HG03060 (cell line): ENCODE results near the gene RALY.

Experiments
- ATAC-seq: cut with Tn5 transposase; IDR thresholded peaks from one replicate; pipeline ENCODE4 v1.9.1; 2021; ENCODE audit warnings: low read depth, moderate number of reproducible peaks; ENCODE audit not compliant: unreplicated experiment

The RALY gene

DNA sequence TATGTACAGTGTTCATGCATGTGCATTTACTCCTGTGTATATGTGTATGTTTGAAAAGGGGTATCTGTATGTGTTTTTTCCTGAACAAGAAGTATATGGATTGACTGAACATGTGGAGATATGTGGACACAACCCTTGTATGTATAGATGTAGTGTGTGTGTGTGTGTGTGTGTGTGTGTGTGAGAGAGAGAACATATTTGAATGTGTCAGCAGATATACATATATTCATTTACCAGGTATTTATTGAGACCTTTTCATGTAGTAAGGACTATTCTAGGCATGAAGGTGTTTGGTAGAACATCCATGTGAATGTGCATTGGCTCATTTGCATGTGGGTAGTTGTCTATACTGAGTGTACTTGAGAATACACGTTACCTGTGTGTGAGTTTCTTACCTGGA, 79.1 kb downstream of the RALY start:
- no peak for ATAC-seq

DNA sequence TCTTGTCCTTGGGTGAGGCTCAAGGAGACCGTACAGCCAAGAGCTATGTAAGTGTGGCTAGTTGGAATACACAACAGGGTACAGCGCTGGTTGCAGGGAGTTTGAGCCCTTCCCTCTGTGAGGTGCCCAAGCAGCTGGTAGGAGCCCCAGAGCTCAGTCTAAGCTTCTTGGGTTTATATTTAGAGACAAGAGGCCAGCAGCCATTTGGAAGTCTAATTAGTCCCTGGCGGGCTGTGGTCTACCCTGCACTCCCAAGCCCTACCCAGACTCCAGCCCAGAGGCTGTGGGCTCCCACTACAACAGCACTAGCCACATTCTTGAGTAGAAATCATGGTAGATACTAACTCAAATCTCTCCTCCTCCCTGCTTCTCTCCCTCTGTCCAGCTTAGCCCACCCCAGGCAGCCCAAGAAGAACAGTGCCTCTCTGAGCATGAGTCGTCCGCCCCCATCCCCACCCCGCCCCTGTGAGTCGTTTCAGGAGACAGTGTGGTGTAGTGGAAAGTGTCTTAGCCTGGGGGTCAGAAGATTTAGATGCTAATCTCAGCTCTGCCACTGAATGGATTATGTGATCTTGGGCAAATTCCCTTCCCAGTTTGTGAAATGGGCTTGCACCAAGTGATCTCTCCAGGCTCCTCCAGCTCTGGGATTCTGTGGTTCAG, 80.5 kb downstream of the RALY start:
- ATAC-seq = no peak

DNA sequence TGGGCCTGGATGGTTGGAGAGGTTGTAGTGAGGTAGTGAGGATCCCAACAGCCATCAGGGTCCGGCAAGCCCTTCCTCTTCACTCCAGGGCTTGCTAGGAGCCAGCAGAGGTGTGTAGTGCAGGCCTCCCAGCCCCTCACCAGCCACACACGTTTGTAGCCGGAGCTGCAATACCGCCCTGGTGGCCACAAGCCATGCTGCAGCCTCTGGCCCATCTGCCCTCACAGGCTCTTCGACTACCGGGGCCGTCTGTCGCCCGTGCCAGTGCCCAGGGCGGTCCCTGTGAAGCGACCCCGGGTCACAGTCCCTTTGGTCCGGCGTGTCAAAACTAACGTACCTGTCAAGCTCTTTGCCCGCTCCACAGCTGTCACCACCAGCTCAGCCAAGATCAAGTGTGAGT, 81.9 kb downstream of the RALY start:
- ATAC-seq = no peak

DNA sequence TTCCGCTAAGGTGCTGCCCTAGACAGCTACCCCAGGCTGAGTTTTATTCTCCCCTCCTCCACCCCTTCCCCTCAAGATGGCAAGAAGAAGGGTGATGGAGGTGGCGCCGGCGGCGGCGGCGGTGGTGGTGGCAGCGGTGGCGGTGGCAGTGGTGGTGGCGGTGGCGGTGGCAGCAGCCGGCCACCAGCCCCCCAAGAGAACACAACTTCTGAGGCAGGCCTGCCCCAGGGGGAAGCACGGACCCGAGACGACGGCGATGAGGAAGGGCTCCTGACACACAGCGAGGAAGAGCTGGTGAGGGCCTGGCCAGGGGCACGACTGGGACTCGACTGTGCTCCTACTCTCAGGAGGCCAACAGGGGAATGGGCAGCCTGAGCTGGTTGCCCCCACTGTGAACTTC, 83.2 kb downstream of the RALY start:
- ATAC-seq = no peak

DNA sequence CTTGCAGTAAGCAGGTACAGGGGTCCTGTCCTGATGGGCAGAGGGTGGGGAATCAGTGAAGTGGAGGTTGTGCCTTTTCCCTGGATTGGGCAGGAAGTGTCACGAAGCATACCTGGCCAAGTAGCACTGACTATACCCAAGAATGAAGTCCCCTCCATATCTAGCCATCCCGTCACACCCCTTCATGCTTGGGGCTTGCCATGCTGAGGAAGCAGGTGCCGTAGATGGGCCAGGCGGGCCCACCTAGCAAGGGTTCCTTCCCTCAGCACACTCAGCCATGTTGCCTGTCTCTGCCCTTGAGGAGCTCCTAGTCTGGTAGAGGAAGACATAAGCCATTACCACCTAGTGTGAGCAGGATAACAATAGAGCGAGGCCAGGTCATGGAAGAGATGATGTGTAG, 84.8 kb downstream of the RALY start:
- ATAC-seq = no peak

DNA sequence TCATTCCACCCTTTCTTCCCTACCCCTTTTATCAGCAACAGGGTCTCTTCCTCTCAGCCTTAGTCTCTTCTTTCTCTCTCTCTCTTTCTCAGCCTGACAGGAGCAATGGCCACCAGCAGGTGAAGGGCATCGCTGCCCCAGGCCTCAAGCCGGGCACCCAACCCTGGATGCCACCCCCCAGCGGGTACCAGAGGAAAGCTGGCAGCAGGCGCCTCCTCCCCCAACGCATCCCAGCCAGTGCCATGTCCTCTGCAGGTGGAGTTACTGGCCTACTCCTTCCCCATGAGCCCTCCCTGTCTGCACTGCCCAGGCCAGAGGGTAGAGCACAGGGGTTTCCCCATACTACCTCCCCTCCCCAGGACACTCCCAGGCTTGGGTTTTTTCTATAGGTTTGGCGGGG, 86.1 kb downstream of the RALY start:
- no peak for ATAC-seq

DNA sequence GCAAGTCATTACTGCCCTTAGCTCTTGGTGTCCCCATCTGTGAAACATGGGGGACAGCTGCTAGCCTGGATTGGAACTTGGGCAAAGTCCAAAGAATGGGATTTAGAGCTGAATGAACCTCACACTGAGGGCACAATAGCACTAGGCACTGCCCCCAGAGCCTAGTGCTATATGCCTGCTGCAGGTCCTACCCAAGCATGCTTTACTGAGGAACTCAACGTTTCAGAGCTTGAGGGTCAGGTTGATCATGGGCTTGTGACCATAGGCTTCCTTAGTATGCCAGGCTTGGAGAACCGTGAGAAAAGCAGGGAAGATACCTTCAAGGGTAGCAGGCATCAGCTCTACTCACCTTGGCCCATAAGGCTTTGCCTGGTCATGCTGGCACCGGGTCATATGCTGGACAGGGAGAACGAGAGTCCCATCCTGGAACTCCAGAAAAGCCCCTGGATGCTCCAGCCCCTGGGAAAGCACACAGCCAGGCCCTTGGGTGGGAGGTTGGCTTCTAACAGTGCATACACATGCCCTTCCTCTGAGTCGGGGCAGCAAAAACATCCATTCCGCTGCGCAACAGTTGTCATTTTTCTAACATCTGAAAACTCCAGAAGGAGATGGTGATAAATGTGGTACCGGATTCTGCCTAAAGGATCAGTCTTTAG, 88.6 kb downstream of the RALY start:
- ATAC-seq = no peak

DNA sequence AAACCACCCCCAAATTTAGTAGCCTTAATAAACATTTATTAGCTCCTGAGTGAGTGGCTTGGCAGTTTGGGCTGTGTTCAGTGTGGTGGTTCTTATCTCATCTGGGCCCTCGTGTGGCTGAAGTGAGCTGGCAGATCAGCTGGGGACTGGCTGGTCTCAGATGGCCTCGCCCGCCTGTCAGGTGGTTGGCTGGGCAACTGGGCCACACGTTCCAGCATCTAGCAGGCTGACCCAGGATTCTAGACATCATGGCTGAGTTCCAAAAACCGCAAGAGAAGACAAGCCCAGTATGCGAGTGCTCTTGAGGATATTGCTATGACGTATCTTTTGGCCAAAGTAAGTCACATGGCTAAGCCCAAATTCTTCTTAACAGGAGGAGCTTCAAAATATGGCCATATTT, 89.4 kb downstream of the RALY start:
- ATAC-seq = no peak

DNA sequence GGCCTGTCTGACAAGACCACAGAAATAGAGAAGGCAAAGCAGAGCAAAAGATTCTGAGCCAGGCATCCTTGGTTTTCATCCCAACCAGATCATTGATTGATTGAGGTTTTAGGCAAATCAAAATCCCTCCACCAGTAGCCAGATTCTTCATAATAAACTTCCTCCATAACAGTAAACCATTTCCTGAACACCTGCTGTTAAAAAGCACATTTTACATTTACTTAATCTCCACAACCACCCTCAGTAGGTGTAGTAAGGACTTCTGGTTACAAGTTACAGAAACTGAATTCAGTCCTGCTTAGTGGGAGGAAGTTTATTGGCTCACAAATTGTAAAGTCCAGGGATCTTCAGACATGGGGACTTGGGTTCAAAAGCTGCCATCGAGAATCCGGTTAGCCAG, 90.1 kb downstream of the RALY start:
- no peak for ATAC-seq

DNA sequence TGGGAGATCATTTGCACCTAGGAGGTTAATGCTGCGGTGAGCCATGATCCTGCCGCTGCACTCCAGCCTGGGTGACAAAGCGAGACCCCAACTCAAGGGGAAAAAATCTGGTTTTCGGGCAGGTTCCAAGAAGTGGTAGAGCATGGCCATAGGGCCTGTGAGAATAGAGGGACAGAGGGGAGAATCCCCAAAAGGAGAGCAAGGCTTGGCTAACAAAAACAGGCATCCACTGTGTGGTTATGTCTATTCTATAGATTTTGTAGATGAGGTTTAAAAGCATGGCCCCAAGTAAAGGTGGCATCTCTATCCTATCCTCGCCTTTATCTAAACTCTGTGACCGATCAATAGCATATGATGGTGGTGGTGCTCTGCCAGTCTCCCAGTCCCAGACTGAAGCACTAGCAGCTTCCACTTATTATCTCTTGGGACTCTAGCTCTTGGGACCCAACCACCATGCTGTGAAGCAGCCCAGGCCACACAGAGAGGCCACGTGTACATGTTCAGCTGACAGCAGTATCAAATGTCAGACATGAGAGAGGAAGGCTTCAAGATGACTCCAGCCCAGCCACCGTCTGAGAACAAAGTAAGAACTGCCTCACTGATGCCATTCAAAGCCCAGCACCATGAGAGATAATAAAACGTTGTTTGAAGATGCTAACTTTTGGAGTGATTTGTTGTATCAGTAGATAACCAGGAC, 90.7 kb downstream of the RALY start:
- no peak for ATAC-seq

DNA sequence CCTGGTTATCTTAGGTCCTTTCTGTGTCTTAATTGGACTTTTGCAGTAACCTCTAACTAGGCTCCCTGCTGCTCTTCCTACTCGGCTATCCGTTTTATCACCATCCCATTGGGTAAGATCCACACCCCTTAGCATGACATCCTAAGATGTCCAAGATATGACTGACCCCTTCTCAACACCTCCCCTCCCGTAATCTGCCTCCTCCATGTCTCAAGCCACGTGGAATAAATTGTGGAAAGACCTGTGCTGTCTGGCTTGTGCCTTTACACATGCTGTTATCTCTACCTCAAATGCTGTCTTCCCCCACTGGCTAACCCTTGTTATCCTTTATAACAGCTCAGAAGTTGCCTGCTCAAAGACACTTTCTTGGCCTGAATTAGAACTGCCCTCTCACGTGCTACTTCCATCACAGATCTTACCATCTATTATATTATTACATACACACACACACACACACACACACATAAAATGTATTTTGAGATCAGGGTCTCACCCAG, 91.9 kb downstream of the RALY start:
- ATAC-seq = no peak

DNA sequence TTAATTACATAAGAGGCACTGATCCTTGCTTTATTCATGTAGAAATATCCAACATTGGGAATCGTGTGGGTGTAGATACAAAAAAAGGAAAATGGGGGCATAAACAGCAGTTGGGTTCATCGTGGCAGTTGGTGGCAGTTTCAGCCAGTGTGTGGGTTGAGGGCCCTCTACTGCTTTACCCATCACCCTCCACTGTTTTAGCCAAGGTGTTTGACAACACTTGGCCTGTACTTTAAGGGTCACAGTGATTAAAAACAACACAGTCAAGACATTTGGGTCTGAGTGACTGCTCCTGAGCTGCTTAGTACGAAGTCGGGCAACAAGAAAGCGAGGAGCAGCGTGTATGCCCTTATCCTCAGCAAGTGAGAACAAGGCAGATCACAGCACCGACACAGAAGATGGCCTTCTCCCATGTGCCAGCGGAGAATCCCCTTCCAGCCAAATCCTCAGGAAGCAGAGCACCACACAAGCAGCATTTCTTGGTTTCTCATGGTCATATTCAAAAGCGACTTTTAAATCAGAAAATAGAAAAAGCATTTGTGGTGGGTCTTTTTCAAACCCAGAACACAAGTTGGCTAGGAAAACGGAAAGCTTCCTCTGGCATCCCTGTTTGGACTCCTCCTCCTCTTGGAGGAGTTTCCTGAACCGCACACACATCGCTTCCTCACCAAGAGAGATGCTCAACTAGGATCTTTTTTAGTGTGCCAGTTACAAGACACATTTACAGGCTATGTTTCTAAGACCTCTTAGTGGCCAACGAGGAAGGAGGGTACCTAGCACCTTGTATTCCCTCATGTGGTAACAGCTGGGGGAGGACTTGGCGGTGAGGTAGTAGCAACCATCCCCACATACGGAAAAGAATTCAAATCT, 94.8 kb downstream of the RALY start:
- ATAC-seq = no peak

DNA sequence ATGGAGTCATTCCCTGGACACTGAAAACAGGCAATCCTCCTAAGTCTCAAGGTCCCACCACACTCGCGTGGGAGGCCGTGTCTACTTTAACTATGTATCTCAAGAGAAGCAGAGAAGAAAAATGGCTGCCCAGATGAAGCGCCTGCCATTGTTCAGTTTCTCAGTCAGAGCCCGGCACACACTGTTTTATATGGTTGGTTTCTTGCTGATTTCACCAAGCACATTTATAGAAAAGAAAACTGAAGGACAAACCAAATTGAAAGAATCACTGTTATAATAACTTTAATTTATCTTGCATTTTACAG, 95.4 kb downstream of the RALY start:
- no peak for ATAC-seq

DNA sequence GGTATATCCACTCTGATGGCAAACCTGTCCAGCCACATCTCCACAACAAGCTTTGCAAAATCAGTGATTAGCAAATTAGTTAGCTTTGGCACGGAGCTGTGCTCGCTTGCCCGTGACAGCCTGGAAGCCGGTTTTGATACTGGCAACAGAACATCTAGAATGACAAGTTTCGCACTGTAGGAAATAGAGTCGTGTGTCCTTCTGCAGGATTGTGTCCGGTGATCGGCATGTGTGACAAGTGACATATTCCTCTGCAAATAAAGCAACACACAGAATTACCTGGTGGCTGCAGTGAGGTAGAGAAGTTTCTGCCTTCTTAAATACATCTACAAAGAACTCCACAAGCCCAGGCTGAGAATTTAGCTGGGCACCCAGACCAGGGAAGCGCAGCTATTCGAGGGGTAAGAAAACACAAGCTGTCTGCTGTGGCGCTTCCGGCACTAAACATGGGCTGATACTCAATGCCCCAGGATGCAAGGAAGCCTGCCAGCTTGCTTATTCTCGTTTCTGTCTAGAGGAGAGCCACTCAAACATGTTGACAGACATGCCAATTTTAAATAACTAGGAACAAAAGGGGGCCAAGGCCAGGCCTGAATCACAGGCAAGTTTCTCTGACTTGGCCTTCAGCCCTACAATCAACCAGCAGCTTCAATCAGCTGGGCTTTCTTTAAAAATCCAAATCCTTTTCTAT, 96.1 kb downstream of the RALY start:
- ATAC-seq = no peak

DNA sequence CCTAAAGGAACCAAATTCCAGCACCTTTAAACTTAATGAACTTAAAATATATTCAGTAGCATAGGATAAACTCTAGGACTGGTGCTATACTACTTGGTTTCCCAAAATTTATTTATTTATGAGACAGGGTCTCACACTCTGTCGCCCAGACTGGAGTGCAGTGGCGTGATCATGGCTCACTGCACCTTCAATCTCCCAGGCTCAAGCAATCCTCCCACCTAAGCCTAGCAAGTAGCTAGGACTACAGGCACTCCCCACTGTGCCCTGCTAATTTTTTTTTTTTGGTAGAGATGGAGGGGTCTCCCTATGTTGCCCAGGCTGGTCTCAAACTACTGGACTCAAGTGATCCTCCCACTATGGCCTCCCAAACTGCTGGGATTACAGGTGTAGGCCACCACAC, 96.9 kb downstream of the RALY start:
- no peak for ATAC-seq

DNA sequence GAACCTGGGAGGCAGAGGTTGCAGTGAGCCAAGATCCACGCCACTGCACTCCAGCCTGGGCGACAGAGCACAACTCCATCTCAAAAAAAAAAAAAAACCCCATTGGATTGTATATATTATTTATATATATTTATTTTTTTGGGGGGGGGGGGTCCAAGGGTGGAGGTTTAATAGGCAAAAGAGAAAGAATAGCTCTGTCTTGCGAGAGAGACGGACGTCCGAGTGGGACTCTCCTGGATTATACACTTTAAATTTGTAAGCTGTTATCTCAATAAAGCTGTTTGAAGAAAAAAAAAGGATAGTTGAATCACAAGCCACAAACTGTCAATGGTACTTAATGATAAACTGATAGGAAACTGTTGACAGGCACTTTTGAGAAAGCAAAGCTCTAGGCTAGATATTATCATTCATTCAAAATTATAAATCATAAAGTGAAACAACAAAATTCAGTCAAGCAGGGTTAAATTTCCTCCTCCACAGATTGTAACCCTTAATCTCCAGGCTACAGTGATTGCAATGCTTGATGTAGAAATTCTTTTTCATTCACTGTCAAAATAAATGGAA, 98.0 kb downstream of the RALY start:
- ATAC-seq = no peak

DNA sequence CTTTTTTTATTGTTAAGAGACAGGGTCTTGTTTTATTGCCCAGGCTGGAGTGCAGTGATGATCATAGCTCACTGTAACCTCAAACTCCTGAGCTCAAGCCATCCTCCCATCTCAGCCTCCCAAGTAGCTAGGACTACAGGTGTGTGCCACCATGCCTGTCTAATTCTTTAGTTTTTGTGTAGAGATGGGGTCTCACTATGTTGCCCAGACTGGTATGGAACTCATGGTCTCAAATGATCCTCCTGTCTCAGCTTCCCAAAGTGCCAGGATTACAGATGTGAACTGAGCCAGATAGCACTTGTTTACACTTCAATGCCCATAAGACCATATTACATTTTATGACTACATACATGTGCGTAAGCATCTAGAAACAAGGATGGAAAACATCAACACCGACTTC, 100.2 kb downstream of the RALY start:
- ATAC-seq = no peak

DNA sequence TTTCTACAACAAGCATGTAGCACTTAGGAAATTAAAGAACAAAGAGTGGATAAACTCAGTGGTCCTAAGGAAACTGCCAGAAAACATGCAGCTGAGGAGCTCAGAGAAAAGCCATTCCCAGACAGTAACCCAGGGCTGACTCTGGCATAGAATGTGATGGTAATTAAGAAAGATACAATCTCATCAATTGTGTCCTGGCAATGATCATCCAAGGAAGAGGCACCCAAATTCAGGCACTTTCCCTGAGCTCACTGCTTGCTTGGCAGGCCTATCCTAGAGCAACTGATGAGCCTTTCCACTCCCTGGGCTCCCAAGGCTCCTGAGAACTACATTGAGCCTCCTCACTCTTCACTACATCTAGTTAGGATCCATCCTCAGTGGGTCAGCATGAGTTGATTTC, 102.1 kb downstream of the RALY start:
- no peak for ATAC-seq

DNA sequence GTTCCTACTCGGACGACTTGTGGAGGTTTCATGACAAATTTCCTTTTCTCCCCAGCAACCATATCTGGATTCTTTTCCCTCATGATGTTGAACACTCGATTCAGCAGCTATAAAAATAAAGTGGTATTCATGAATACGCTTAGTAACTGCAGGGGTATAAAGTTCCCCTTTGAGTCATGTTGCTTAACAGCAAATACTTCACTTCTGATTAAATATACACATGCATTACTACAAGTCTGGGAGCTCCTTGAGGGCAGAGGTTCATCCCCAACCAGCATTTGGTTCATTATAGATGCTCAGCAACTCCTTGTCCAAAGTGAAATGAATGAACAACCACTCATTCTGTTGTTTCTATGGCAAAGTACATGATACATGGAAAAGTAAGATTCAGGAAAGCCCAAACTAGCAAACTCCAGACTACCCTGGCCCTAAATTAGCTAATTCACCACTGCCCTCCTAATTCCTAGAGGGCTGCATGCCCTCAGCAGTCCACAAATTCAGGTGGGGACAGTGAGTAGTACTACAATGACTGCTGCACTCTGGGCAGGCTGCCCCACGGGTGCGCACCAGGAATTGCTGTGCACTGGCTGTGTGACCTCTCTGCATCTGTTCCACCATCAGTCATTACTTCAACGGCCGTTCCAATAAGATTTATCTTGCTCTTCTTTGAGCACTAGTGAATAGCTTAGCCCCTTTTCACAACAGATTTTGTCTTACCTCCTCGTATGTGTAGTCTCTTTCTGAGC, 103.2 kb downstream of the RALY start:
- ATAC-seq = no peak

DNA sequence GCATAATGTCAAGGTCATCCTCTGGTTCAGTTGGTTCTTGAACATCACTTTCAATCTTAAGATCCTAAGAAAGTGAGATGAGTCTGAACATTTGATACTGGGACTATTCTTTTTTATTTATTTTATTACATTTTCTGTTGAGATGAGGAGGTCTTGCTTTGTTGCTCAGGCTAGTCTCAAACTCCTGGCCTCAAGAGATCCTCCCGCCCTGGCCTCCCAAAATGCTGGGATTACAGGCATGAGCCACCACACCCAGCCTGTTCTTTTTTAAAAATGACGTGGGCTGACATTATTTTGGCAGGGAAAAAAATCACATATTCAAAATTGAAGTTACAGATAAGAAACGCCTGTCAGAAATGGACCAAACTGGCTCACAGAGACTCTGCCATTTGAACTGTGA, 104.9 kb downstream of the RALY start:
- no peak for ATAC-seq
